Kidney (tissue), 14 donors: ENCODE measurements around the gene TFCP2L1. TPM values are rescaled to one million over a fixed set of nuclear protein-coding genes. Genes with fewer than 3 reads are reported as not detected.
A peak's percentile ranks its signal among the peaks of the same experiment; 100 is the strongest.

Experiments
- DNase-seq, 5 donors: peaks; one replicate each; pipeline ENCODE4 v3.0.0-alpha.2; 2013 to 2020
- FAIRE-seq: peaks from 2 replicates; lab custom pipeline; 2012; peaks lifted over from hg19 to GRCh38; lab: Jason Lieb, UNC
- H3K27ac ChIP-seq, 2 donors: one replicate each; pipeline ENCODE4 v1.7.0; 2013; ENCODE audit warnings: low read depth in 2 of 2, low read length in 2 of 2, inconsistent platforms in 1 of 2
- H3K27me3 ChIP-seq: one replicate; pipeline ENCODE4 v1.7.1; 2013; ENCODE audit warnings: low read length, inconsistent platforms; ENCODE audit not compliant: control insufficient read depth, insufficient read depth
- H3K36me3 ChIP-seq, 3 donors: one replicate each; pipeline versions ENCODE4 v1.7.0 to v1.7.1; 2013; ENCODE audit warnings: low read length in 3 of 3, control low read depth in 1 of 3, inconsistent platforms in 1 of 3; ENCODE audit not compliant: insufficient read depth in 3 of 3, control insufficient read depth in 2 of 3
- H3K4me1 ChIP-seq, 3 donors: one replicate each; pipeline versions ENCODE4 v1.7.0 to v1.7.1; 2013; ENCODE audit warnings: low read length in 3 of 3, inconsistent platforms in 1 of 3, low read depth in 1 of 3; ENCODE audit not compliant: control insufficient read depth in 2 of 3, insufficient read depth in 2 of 3
- H3K4me3 ChIP-seq, 3 donors: one replicate each; pipeline versions ENCODE4 v1.7.0 to v1.8.1; 2013; ENCODE audit warnings: low read length in 3 of 3, control low read depth in 1 of 3, inconsistent platforms in 1 of 3
- H3K9ac ChIP-seq, 3 donors: one replicate each; pipeline versions ENCODE4 v1.7.0 to v1.7.1; 2013; ENCODE audit warnings: low read length in 3 of 3, control low read depth in 1 of 3, inconsistent platforms in 1 of 3
- H3K9me3 ChIP-seq, 3 donors: one replicate each; pipeline versions ENCODE4 v1.7.0 to v1.7.1; 2013; ENCODE audit warnings: low read length in 3 of 3, control low read depth in 1 of 3, inconsistent platforms in 1 of 3; ENCODE audit not compliant: control insufficient read depth in 2 of 3, insufficient read depth in 1 of 3
- intact Hi-C: fragments of 100-400 bp; cut with DNase I; formaldehyde crosslinking; loops from one replicate; pipeline ENCODE4 v1.11.1; 2022
- polyA plus RNA-seq: library from polyadenylated mRNA; stranded (reverse); fragments of 350-450 nt; fragmentation: Illumina TruSeq; extraction: RNeasy Lipid Tissue Mini Kit (QIAGEN cat#74804); gene quantifications from one replicate; pipeline ENCODE4 v1.2.3, GENCODE V29; 2014; ENCODE audit warnings: low read depth, low replicate concordance; ENCODE audit not compliant: insufficient read depth
- total RNA-seq: library from RNA; stranded (reverse); fragmentation: NEBNext Ultra II Directional; extraction: Animal tissue kit (Norgen Biotek cat#: 25700); gene quantifications from one replicate; pipeline ENCODE4 v1.2.1, GENCODE V29; 2021
- TF ChIP-seq, protein P1 (sequence below): IDR thresholded peaks from 3 replicates; pipeline ENCODE4 v1.5.1; 2012; ENCODE audit warnings: mild to moderate bottlenecking, moderate library complexity, borderline replicate concordance; ENCODE audit not compliant: insufficient read depth; ENCODE audit errors: extremely low read depth
- donor health status: control.
- donor health status: control.
- donor health status: control.
- donor health status: control.
- donor health status: control.
- donor health status: DM: yes; HTN: yes; CAD: no.
- donor health status: Normal renal cell carcinoma (clear cell type).

TFCP2L1 gene
- total and polyA plus RNA-seq, 2 donors from 2014 or later: 44.4 to 172 TPM

DNA sequence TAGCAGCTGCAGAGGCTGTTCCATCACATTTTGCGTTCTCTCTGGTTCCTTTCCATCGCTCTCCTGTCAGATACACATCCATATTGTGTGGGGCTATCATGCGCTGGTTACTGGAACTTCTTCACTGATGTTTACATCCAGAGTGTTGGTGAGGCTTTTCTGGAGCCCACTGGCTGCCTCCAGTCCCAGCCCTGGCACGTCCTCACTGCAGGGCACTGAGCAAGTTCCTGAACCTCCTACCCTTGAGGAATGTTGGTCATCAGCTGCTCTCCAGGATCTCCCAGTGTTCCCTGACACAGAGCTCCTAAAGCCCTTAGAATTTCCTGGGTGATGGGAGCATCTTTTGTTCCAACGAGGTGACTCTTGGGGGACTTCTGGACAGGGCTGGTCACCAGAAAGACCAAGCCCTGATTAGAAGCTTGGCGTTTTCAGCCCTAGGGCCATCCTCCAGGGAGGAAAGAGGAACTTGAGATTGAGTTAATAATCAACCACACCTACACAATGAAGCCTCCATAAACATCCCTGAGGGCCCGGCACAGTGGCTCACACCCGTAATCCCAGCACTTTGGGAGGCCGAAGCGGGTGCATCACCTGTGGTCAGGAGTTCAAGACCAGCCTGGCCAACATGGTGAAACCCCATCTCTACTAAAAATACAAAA lies 81.3 kb downstream of the TFCP2L1 start:
- no peak overlapping the region for H3K27ac ChIP-seq
- no peak for DNase-seq
- no peaks in the 10 kb centered on the region for H3K27me3 ChIP-seq
- no peak for FAIRE-seq
- intact Hi-C loops: no loop called here
- no peak overlapping the region for H3K9ac ChIP-seq
- H3K36me3 ChIP-seq: no peaks in the 10 kb centered on the region
- no peaks in the 10 kb centered on the region for H3K9me3 ChIP-seq
- no peak overlapping the region for H3K4me3 ChIP-seq
- TF ChIP-seq, protein P1, sequence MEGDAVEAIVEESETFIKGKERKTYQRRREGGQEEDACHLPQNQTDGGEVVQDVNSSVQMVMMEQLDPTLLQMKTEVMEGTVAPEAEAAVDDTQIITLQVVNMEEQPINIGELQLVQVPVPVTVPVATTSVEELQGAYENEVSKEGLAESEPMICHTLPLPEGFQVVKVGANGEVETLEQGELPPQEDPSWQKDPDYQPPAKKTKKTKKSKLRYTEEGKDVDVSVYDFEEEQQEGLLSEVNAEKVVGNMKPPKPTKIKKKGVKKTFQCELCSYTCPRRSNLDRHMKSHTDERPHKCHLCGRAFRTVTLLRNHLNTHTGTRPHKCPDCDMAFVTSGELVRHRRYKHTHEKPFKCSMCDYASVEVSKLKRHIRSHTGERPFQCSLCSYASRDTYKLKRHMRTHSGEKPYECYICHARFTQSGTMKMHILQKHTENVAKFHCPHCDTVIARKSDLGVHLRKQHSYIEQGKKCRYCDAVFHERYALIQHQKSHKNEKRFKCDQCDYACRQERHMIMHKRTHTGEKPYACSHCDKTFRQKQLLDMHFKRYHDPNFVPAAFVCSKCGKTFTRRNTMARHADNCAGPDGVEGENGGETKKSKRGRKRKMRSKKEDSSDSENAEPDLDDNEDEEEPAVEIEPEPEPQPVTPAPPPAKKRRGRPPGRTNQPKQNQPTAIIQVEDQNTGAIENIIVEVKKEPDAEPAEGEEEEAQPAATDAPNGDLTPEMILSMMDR: no peak
- H3K4me1 ChIP-seq: peaks cover 0 to 23% (median 19%) of the 10 kb centered on the region in 3 donors

DNA sequence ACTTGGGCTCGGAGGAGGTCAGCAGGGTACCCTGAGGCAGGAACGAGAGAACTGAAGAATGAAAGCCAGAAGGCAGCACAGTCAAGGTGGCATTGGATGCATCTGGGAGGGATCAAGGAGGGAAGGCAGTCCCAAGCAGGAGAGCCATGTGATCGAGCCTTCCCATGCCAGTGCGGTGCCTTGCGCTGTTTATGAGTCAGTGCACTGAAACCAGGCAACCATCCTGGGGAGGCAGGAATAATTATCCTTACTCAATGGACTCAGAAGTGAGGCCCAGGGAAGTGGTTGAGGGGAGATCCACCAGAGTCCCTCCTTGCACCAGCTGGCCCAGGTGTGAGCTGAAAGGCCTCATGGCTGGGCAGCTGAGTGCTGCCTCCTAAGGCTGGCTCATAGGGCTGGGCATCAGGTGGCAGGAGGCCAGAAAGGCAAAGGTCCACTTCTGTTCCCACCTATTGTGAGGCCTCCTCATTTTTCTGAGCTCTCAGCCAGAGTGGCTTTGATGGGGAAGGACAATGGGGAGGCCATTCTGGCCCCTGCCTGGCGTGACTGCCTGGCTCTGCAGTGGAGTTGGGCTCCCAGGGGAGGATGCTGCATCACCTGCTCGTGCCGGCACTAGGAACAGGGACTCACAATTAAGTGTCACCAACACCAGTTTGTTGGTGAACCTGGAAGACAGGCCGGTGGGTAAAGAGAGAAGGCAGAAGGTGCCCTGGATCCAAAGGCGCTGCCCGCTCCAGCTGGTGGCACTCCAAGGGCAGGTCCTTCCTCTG lies 82.3 kb downstream of the TFCP2L1 start:
- H3K36me3 ChIP-seq: no peaks in the 10 kb centered on the region
- no peak for DNase-seq

DNA sequence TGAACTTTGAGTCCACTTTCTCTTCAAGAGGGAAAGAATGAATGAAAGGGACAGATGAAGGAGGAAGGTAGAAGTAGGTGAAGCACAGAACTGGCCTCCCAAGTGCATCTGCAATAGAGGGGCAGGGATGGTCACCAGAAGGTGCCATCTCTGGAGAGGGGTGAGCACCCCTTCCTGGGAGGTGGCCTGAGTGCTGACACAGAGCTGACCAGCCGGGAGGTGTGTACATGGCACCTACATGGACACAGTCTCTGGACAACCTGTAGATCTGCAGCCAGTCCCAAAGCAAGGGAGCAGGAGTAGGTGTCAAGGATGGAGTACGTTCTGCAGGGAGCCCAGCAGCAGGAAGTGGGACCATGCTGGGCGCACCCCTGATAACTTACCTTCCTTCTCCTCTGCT lies 83.2 kb downstream of the TFCP2L1 start:
- FAIRE-seq (no peak), DNase-seq (no peak)
- no peaks in the 10 kb centered on the region for H3K9me3 ChIP-seq
- H3K4me3 ChIP-seq: no peak overlapping the region
- no peak overlapping the region for H3K9ac ChIP-seq
- no peak overlapping the region for H3K27ac ChIP-seq
- no peaks in the 10 kb centered on the region for H3K27me3 ChIP-seq
- intact Hi-C loops: no loop called here
- TF ChIP-seq, protein P1: no peak
- H3K36me3 ChIP-seq: no peaks in the 10 kb centered on the region
- H3K4me1 ChIP-seq: peaks cover 0 to 23% (median 19%) of the 10 kb centered on the region in 3 donors

More for the DNA sequence above, 82.3 kb downstream of the TFCP2L1 start:
- H3K27me3 ChIP-seq: no peaks in the 10 kb centered on the region
- FAIRE-seq: no peak
- no peak overlapping the region for H3K9ac ChIP-seq
- peak overlapping the region in 1 of 2 donors; percentile 13 for H3K27ac ChIP-seq
- no peaks in the 10 kb centered on the region for H3K9me3 ChIP-seq
- peaks cover 0 to 23% (median 18%) of the 10 kb centered on the region in 3 donors for H3K4me1 ChIP-seq
- no peak overlapping the region for H3K4me3 ChIP-seq
- intact Hi-C loops: no loop called here
- TF ChIP-seq, protein P1: no peak
